Measurements from ENCODE around the gene MYCBPAP. TPM values are rescaled to one million over a fixed set of nuclear protein-coding genes. Genes with fewer than 3 reads are reported as not detected.

Gene MYCBPAP
- total RNA-seq, 4 donors from 2014 or later: 0.42 to 4.6 (median 1.3) TPM

DNA sequence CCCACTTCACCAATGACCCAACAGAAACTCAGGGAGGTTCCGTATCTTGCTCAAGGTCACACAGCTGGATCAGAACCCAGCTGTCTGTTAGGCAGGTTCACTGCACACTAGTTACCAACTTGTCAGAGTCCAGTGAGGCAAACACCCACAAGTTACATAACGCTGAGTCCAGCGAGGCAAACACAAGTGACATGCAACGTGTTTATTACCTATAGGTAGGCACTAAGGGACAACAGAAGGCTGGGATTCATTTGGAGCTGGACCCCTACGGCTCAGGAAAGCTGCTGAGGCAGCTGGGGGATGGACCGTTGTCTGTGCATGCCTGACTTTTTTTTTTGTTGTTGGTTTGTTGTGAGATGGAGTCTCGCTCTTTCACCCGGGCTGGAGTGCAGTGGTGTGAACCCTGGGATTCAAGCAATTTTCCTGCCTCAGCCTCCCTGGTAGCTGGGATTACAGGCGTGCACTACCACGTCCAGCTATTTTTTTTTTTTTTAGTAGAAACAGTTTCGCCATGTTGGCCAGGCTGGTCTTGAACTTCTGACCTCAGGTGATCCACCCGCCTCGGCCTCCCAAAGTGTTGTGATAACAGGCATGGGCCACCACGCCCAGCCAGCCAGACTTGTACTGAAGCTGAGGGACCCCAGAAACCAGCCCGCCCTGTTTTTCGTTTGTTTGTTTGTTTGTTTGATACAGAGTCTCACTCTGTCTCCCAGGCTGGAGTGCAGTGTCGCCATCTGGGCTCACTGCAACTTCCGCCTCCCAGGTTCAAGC is 31.5 kb upstream of the MYCBPAP start:
- 77% methylated on average over 18 of the region's 18 CpGs for WGBS
- no peak overlapping the region for H3K4me3 ChIP-seq
- peaks cover 26% of the 10 kb centered on the region for H3K4me1 ChIP-seq
- no peaks in the 10 kb centered on the region for H3K9me3 ChIP-seq
- H3K27ac ChIP-seq: no peak overlapping the region
- peaks cover 31% of the 10 kb centered on the region for H3K36me3 ChIP-seq
- TF ChIP-seq POLR2A (IDR thresholded peaks at IDR 0.05) (no peak), POLR2AphosphoS5 (IDR thresholded peaks at IDR 0.05) (no peak), EP300 (IDR thresholded peaks at IDR 0.05) (no peak)
- TF ChIP-seq, protein P1, sequence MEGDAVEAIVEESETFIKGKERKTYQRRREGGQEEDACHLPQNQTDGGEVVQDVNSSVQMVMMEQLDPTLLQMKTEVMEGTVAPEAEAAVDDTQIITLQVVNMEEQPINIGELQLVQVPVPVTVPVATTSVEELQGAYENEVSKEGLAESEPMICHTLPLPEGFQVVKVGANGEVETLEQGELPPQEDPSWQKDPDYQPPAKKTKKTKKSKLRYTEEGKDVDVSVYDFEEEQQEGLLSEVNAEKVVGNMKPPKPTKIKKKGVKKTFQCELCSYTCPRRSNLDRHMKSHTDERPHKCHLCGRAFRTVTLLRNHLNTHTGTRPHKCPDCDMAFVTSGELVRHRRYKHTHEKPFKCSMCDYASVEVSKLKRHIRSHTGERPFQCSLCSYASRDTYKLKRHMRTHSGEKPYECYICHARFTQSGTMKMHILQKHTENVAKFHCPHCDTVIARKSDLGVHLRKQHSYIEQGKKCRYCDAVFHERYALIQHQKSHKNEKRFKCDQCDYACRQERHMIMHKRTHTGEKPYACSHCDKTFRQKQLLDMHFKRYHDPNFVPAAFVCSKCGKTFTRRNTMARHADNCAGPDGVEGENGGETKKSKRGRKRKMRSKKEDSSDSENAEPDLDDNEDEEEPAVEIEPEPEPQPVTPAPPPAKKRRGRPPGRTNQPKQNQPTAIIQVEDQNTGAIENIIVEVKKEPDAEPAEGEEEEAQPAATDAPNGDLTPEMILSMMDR (IDR thresholded peaks at IDR 0.05): no peak
- H3K27me3 ChIP-seq: no peaks in the 10 kb centered on the region
- no peak for DNase-seq (ENCODE audit: low spot score in 2 of 2)

DNA sequence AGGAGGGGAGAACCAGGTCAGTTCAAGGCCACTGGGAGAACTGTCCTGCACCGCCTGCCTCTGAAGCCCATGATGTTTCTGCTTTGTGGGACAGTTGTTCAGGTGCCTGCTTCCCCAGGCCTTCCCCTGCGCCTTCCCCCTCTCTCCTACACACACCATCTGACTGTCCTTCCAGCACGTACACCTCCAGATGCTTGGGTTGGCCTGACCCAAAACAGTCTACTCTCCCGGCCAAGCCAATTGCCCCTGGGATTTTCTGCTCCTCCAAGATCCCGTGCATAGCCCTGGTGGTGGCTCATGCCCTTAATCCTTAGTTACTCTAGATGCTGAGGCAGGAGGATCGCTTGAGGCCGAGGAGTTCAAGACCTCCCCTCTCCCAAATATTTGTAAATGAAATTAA is 30.3 kb upstream of the MYCBPAP start:
- WGBS: 70% methylated on average over 7 of the region's 7 CpGs
- peak overlapping the region; percentile 76 for H3K4me3 ChIP-seq

DNA sequence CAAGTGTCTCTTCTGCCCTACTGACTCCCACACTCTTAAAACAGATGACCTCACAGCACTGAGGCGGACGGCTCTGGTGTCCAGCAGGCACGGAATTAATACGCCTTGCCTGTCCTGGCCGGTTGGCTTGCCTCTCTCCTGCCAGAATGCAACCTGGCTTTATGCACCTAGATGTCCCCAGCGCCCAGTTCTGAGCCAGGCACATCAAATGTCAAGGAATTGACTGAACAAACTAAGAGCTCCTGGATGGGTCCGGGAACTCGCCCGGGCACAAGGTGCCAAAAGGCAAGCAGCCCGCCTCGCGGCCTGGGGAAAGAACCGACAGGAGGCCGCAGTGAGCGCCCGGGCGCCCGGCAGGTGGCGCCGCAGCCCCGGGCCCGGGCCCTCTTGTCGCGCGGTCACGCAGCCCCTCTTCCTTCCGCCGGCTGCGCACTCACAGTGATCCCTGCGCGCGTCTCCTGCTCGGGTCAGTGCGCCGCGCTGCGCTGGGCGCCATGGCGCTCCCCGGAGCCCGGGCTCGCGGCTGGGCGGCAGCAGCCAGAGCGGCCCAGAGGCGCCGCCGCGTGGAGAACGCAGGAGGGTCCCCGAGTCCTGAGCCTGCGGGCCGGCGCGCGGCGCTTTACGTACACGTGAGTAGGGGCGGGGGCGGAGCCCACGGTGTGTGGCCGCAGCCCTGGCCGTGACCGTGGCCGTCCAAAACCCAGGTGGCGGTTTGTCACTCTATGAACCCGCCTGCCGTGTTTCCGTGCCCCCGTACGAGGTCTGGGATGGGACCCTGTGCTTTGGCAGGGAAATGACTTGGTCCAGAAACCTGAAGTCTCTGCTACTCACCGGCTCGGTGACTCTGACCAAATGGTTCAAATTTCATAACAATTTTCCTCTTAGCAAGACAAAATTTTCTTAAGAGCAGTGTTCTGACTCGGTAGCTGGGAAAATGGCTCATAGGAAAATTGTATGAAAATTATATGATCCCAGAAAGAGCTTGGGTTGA is 29.6 kb upstream of the MYCBPAP start, which contains the start of gene RSAD1:
Gene RSAD1 (plus strand): TSS at position 470 of the 991 bp plus-strand sequence. CDS start 25 bp downstream, at position 495.
- Histone ChIP-seq H3K27me3 (no peaks in the 10 kb centered on the region), H3K4me1 (peaks cover 44% of the 10 kb centered on the region), H3K27ac (peak within 1 kb of the TSS; percentile 87), H3K4me3 (peak within 1 kb of the TSS; percentile 76), H3K9me3 (no peaks in the 10 kb centered on the region), H3K36me3 (peaks cover 26% of the 10 kb centered on the region)
- DNase-seq (ENCODE audit: low spot score in 2 of 2): peak; percentile 90 to 91
- TF ChIP-seq, protein P1 (IDR thresholded peaks at IDR 0.05): peak; percentile 69 to 98
- TF ChIP-seq POLR2AphosphoS5 (IDR thresholded peaks at IDR 0.05) (peak in 1 of 3 donors; percentile 13), POLR2A (IDR thresholded peaks at IDR 0.05) (peak; percentile 59 to 90), EP300 (IDR thresholded peaks at IDR 0.05) (no peak)
- WGBS: 1% methylated on average over 25 of the region's 75 CpGs

More for the DNA sequence above, 30.3 kb upstream of the MYCBPAP start:
- Histone ChIP-seq H3K9me3 (no peaks in the 10 kb centered on the region), H3K4me1 (peaks cover 38% of the 10 kb centered on the region), H3K36me3 (peaks cover 27% of the 10 kb centered on the region), H3K27ac (peak overlapping the region; percentile 87), H3K27me3 (no peaks in the 10 kb centered on the region)
- TF ChIP-seq, protein P1 (IDR thresholded peaks at IDR 0.05): no peak
- TF ChIP-seq EP300 (IDR thresholded peaks at IDR 0.05): no peak
- TF ChIP-seq POLR2A (IDR thresholded peaks at IDR 0.05): no peak
- no peak for TF ChIP-seq POLR2AphosphoS5 (IDR thresholded peaks at IDR 0.05)
- DNase-seq (ENCODE audit: low spot score in 2 of 2): no peak

DNA sequence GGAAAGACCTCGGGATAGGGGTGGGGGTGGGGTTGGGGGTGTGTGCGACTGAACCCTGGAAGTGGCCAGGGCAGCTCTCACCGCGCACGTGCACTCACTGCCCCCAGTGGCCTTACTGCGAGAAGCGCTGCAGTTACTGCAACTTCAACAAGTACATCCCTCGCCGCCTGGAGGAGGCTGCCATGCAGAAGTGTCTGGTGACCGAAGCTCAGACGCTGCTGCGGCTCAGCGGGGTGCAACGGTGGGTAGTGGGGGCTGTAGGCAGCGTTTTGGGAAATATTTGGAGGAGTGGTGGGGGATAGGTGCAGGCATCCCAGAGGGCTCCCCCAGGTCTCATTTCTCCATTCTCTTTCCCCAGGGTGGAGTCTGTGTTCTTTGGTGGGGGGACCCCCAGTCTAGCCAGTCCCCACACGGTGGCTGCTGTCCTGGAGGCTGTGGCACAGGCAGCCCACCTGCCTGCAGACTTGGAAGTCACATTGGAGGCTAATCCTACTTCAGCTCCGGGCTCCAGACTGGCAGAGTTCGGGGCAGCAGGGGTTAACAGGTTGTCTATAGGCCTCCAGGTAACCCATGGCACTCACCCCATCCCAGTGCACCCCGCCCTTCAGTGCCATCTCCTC is 28.6 kb upstream of the MYCBPAP start:
- H3K9me3 ChIP-seq: no peaks in the 10 kb centered on the region
- peaks cover 45% of the 10 kb centered on the region for H3K4me1 ChIP-seq
- H3K27me3 ChIP-seq: no peaks in the 10 kb centered on the region
- peak in 1 of 2 donors; percentile 87 for DNase-seq (ENCODE audit: low spot score in 2 of 2)
- peak overlapping the region; percentile 87 for H3K27ac ChIP-seq
- H3K4me3 ChIP-seq: peak overlapping the region; percentile 76
- WGBS: 23% methylated on average over 2 of the region's 19 CpGs
- H3K36me3 ChIP-seq: peaks cover 25% of the 10 kb centered on the region
- TF ChIP-seq EP300 (IDR thresholded peaks at IDR 0.05): no peak
- TF ChIP-seq, protein P1 (IDR thresholded peaks at IDR 0.05): peak in 1 of 2 donors; percentile 60

All from suprapubic skin (tissue), 4 donors.